Smooth muscle cell (in vitro differentiated cells): ENCODE data around the gene TAB3. TPM values are rescaled to one million over a fixed set of nuclear protein-coding genes. Genes with fewer than 3 reads are reported as not detected.

Experiments
- DNase-seq: peaks from one replicate; lab custom pipeline; 2025; ENCODE audit not compliant: unreplicated experiment; lab: John Stamatoyannopoulos, UW
- H2AFZ ChIP-seq: fragments of 200-600 bp; sonication (generic); 2 replicates; pipeline ENCODE4 v1.6.0; 2016; ENCODE audit warnings: antibody characterized with exemption, low read depth, mild to moderate bottlenecking
- H3F3A ChIP-seq: fragments of 200-600 bp; sonication (generic); 2 replicates; pipeline ENCODE4 v1.6.0; 2017; ENCODE audit warnings: antibody characterized with exemption, low read depth
- H3K27ac ChIP-seq: fragments of 200-600 bp; sonication (generic); 2 replicates; pipeline ENCODE4 v1.5.1; 2016; ENCODE audit warnings: low read depth, mild to moderate bottlenecking
- H3K27me3 ChIP-seq: fragments of 200-600 bp; sonication (generic); 2 replicates; pipeline ENCODE4 v1.6.1; 2016; ENCODE audit warnings: low read depth, mild to moderate bottlenecking
- H3K36me3 ChIP-seq: fragments of 200-600 bp; sonication (generic); 2 replicates; pipeline ENCODE4 v1.5.1; 2016; ENCODE audit warnings: low read depth
- H3K4me1 ChIP-seq: fragments of 200-600 bp; sonication (generic); 2 replicates; pipeline ENCODE4 v1.5.1; 2016; ENCODE audit warnings: low read depth
- H3K4me2 ChIP-seq: fragments of 200-600 bp; sonication (generic); 2 replicates; pipeline ENCODE4 v1.6.0; 2016; ENCODE audit warnings: mild to moderate bottlenecking
- H3K4me3 ChIP-seq: fragments of 200-600 bp; sonication (generic); 2 replicates; pipeline ENCODE4 v1.5.1; 2016; ENCODE audit warnings: mild to moderate bottlenecking
- H3K79me2 ChIP-seq: fragments of 200-600 bp; sonication (generic); 2 replicates; pipeline ENCODE4 v1.6.0; 2016; ENCODE audit warnings: low read depth, mild to moderate bottlenecking
- H3K9ac ChIP-seq: fragments of 200-600 bp; sonication (generic); 2 replicates; pipeline ENCODE4 v1.6.0; 2016; ENCODE audit warnings: low read depth
- H3K9me3 ChIP-seq: fragments of 200-600 bp; sonication (generic); replicated peaks from 2 replicates; pipeline ENCODE4 v1.5.1; 2016; ENCODE audit warnings: low read depth
- H4K20me1 ChIP-seq: fragments of 200-600 bp; sonication (generic); 2 replicates; pipeline ENCODE4 v1.6.0; 2016; ENCODE audit warnings: low read depth
- WGBS: methylation state at CpG from one replicate; pipeline ENCODE4 v1.1.7; 2016; ENCODE audit warnings: low lambda C conversion rate; 5-methylcytosine and 5-hydroxymethylcytosine counted together
- polyA plus RNA-seq: library from polyadenylated mRNA; unstranded; fragments of >200 nt; fragmentation: Nextera tagmentation; extraction: Ambion mirVana; gene quantifications from 2 replicates; pipeline ENCODE4 v1.2.1, GENCODE V29; 2016
- total RNA-seq: library from RNA; depleted of rRNA; stranded (reverse); fragments of >200 nt; gene quantifications from 2 replicates; pipeline ENCODE4 v1.2.3, GENCODE V29; 2014
- TF ChIP-seq, protein P1 (sequence below): fragments of 200-600 bp; sonication (generic); IDR thresholded peaks from 2 replicates; pipeline ENCODE4 v1.5.1; 2017; ENCODE audit warnings: borderline replicate concordance, mild to moderate bottlenecking, antibody characterized with exemption; ENCODE audit not compliant: insufficient read depth, poor library complexity, severe bottlenecking

TAB3 gene
- total and polyA plus RNA-seq, 2 experiments from 2014 or later, result 4.8 to 31.9 TPM

DNA sequence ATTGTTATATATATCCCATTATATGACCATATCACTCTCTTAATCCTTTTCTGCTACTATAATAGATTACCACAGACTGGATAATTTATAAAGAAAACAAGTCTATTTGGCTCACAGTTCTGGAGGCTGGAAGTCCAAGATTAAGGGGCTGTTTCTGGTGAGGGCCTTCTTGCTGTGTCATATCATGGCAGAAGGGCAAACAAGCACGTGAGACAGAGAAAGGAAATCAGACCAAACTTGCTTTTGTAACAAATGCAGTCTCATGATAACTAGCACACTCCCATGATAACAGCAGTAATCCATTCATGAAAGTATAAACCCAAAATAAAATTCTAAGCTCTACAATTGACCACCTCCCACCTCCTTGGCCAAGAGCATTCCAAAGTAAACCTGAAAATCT lies 16.3 kb upstream of the TAB3 start:
- Histone ChIP-seq H2AFZ (no peak overlapping the region), H3K79me2 (no peaks in the 10 kb centered on the region), H4K20me1 (no peaks in the 10 kb centered on the region), H3F3A (no peaks in the 10 kb centered on the region), H3K9me3 (no peaks in the 10 kb centered on the region), H3K27me3 (no peaks in the 10 kb centered on the region), H3K4me1 (no peaks in the 10 kb centered on the region), H3K4me3 (no peak overlapping the region), H3K4me2 (no peak overlapping the region), H3K36me3 (no peaks in the 10 kb centered on the region), H3K9ac (no peak overlapping the region), H3K27ac (no peak overlapping the region)
- WGBS, result 50% methylated on average over 1 of the region's 1 CpG
- TF ChIP-seq, protein P1, sequence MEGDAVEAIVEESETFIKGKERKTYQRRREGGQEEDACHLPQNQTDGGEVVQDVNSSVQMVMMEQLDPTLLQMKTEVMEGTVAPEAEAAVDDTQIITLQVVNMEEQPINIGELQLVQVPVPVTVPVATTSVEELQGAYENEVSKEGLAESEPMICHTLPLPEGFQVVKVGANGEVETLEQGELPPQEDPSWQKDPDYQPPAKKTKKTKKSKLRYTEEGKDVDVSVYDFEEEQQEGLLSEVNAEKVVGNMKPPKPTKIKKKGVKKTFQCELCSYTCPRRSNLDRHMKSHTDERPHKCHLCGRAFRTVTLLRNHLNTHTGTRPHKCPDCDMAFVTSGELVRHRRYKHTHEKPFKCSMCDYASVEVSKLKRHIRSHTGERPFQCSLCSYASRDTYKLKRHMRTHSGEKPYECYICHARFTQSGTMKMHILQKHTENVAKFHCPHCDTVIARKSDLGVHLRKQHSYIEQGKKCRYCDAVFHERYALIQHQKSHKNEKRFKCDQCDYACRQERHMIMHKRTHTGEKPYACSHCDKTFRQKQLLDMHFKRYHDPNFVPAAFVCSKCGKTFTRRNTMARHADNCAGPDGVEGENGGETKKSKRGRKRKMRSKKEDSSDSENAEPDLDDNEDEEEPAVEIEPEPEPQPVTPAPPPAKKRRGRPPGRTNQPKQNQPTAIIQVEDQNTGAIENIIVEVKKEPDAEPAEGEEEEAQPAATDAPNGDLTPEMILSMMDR, result no peak
- no peak for DNase-seq

GRCh38 chrX:30904632-30905031 lies 15.6 kb upstream of the TAB3 start:
- Histone ChIP-seq H4K20me1 (no peaks in the 10 kb centered on the region), H3K79me2 (no peaks in the 10 kb centered on the region), H3K4me1 (no peaks in the 10 kb centered on the region), H2AFZ (no peak overlapping the region), H3K27me3 (no peaks in the 10 kb centered on the region), H3K9me3 (no peaks in the 10 kb centered on the region), H3F3A (no peaks in the 10 kb centered on the region), H3K36me3 (no peaks in the 10 kb centered on the region), H3K9ac (no peak overlapping the region), H3K4me2 (no peak overlapping the region), H3K27ac (no peak overlapping the region), H3K4me3 (no peak overlapping the region)
- no peak for DNase-seq
- TF ChIP-seq, protein P1, result no peak
- 30% methylated on average over 3 of the region's 3 CpGs for WGBS

DNA sequence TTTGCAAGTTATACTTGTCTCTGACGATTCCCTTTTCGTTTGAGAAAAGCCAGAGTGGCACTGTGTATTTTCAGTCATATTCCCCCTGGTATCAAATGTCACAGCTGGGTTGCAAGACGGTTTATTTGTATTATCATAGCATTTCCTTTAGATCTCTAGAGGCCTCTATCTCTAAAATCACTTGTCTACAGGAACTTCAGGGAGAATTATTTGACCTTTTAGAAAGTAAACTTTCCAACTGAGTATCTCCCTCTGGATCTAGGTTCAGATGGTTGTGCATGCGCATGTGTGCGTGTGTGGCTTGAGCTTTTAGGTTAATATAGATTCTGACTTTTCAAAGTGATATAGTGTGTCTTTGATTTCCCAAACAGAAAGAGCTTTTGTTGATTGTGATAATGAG lies 15.1 kb upstream of the TAB3 start:
- TF ChIP-seq, protein P1, result no peak

DNA sequence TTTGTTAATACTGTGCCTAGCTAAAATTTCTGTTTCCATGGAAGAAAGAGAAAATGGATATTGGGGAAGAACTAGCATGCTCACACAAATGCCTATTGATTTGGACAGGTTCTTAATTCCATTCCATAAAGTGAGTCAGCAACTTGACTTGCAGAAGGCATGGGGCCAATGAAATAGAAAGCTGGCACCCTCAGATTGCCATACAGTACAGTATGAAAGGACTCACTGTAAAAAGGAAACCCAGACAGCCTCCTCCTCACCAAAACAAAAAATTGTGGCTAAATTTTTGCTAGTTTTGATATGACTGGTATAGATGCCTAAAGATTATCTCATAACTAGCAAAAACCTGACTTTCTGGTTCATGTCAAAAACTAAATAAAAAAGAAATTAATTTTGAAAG lies 11.2 kb upstream of the TAB3 start:
- H3K79me2 ChIP-seq, result no peaks in the 10 kb centered on the region
- no peak overlapping the region for H2AFZ ChIP-seq
- TF ChIP-seq, protein P1, result no peak
- no peak overlapping the region for H3K9ac ChIP-seq
- DNase-seq, result no peak
- H3K4me2 ChIP-seq, result no peak overlapping the region
- no peaks in the 10 kb centered on the region for H3K4me1 ChIP-seq
- H3K27ac ChIP-seq, result no peak overlapping the region
- no peaks in the 10 kb centered on the region for H3K36me3 ChIP-seq
- no peak overlapping the region for H3K4me3 ChIP-seq
- no peaks in the 10 kb centered on the region for H3K9me3 ChIP-seq
- H4K20me1 ChIP-seq, result no peaks in the 10 kb centered on the region
- no peaks in the 10 kb centered on the region for H3K27me3 ChIP-seq
- no peaks in the 10 kb centered on the region for H3F3A ChIP-seq

More for the DNA sequence above, 15.1 kb upstream of the TAB3 start:
- H3K9me3 ChIP-seq, result no peaks in the 10 kb centered on the region
- no peak overlapping the region for H3K4me2 ChIP-seq
- H3K27me3 ChIP-seq, result no peaks in the 10 kb centered on the region
- no peak overlapping the region for H3K4me3 ChIP-seq
- H3K4me1 ChIP-seq, result no peaks in the 10 kb centered on the region
- no peak for DNase-seq
- H4K20me1 ChIP-seq, result no peaks in the 10 kb centered on the region
- H3K9ac ChIP-seq, result no peak overlapping the region
- WGBS, result 55% methylated on average over 5 of the region's 5 CpGs
- H2AFZ ChIP-seq, result no peak overlapping the region
- H3K36me3 ChIP-seq, result no peaks in the 10 kb centered on the region
- no peaks in the 10 kb centered on the region for H3F3A ChIP-seq
- H3K79me2 ChIP-seq, result no peaks in the 10 kb centered on the region
- no peak overlapping the region for H3K27ac ChIP-seq
